K562 (cell line): Measurements from ENCODE around the gene GJA9. TPM values are rescaled to one million over a fixed set of nuclear protein-coding genes. Genes with fewer than 3 reads are reported as not detected.

ENCODE experiments used
- ILK ChIP-seq: fragments of 450-650 bp; IDR thresholded peaks from 2 replicates; pipeline ENCODE4 v1.6.1; 2016; ENCODE audit warnings: missing genetic modification characterization, low read depth, mild to moderate bottlenecking, missing compliant biosample characterization, moderate library complexity, borderline replicate concordance
- POLR2G ChIP-seq: fragments of 200-400 bp; formaldehyde crosslinking; IDR thresholded peaks from 2 replicates; pipeline ENCODE4 v1.6.1; 2017; ENCODE audit warnings: low read depth, mild to moderate bottlenecking, antibody characterized with exemption, low read length, moderate library complexity
- SP2 ChIP-seq: IDR thresholded peaks from 2 replicates; pipeline ENCODE4 v1.6.1; 2011; ENCODE audit warnings: mild to moderate bottlenecking, low read depth, low read length, moderate library complexity; ENCODE audit not compliant: poor library complexity, severe bottlenecking; ENCODE audit errors: extremely low read depth
- ZNF232 ChIP-seq: sonication (generic); formaldehyde crosslinking; IDR thresholded peaks from 2 replicates; pipeline ENCODE4 v1.8.0; 2022; ENCODE audit warnings: mild to moderate bottlenecking, missing genetic modification reagents
- ZNF551 ChIP-seq: fragments of 250-450 bp; sonication (Bioruptor Pico); IDR thresholded peaks from 2 replicates; pipeline ENCODE4 v1.5.0; 2021; ENCODE audit warnings: mild to moderate bottlenecking, moderate library complexity
- polyA plus RNA-seq, 8 experiments: library from polyadenylated mRNA; depleted of rRNA in 4 of 8; stranded (reverse) in 5 of 8; unstranded in 3 of 8; fragments of >200 nt; fragmentation: Nextera tagmentation in 2 of 8; fragmentation: Illumina TruSeq in 1 of 8; extraction: Ambion mirVana in 2 of 8; extraction: Trizol in 1 of 8; gene quantifications; 2 replicates each; pipeline versions ENCODE4 v1.2.1 to v1.2.3, GENCODE V29; 2011 to 2014; ENCODE audit warnings: inconsistent platforms in 1 of 8, missing spikeins in 1 of 8
- total RNA-seq, 7 experiments: library from RNA; depleted of rRNA in 6 of 7; stranded (reverse); fragments of >200 nt in 6 of 7; fragmentation: Illumina TruSeq in 2 of 7; extraction: Trizol in 2 of 7; gene quantifications; 2 replicates each; pipeline versions ENCODE4 v1.2.1 to v1.2.3, GENCODE V29; 2011 to 2021; ENCODE audit warnings: low replicate concordance in 1 of 7
- TF ChIP-seq, protein P1 (sequence below): fragments of 450-650 bp; IDR thresholded peaks from 2 replicates; pipeline ENCODE4 v1.6.1; 2016; ENCODE audit warnings: low read depth, mild to moderate bottlenecking, moderate library complexity
- TF ChIP-seq, protein P2 (sequence below), 2 experiments: fragments of 450-650 bp; conservative IDR thresholded peaks; 2 replicates each; pipeline ENCODE4 v1.6.1; 2017; ENCODE audit warnings: mild to moderate bottlenecking in 2 of 2, moderate library complexity in 2 of 2
- TF ChIP-seq, protein P3 (sequence below): fragments of 250-450 bp; sonication (Bioruptor Pico); IDR thresholded peaks from 2 replicates; pipeline ENCODE4 v1.4.0; 2020
- TF ChIP-seq, protein P4 (sequence below): fragments of 250-450 bp; sonication (Bioruptor Pico); IDR thresholded peaks from 2 replicates; pipeline ENCODE4 v1.4.0; 2020
- TF ChIP-seq, protein P5 (sequence below): fragments of 450-650 bp; formaldehyde crosslinking; IDR thresholded peaks from 2 replicates; pipeline ENCODE4 v1.4.0; 2020; ENCODE audit warnings: mild to moderate bottlenecking
- TF ChIP-seq, protein P6 (sequence below): fragments of 450-650 bp; IDR thresholded peaks from 2 replicates; pipeline ENCODE4 v1.7.1; 2018; ENCODE audit warnings: mild to moderate bottlenecking, low read depth; ENCODE audit not compliant: partially characterized antibody

The GJA9 gene
- total and polyA plus RNA-seq, 9 of the 15 experiments (the other 6 are each of a cell fraction or from before 2014, with no cell fraction given): not detected

DNA sequence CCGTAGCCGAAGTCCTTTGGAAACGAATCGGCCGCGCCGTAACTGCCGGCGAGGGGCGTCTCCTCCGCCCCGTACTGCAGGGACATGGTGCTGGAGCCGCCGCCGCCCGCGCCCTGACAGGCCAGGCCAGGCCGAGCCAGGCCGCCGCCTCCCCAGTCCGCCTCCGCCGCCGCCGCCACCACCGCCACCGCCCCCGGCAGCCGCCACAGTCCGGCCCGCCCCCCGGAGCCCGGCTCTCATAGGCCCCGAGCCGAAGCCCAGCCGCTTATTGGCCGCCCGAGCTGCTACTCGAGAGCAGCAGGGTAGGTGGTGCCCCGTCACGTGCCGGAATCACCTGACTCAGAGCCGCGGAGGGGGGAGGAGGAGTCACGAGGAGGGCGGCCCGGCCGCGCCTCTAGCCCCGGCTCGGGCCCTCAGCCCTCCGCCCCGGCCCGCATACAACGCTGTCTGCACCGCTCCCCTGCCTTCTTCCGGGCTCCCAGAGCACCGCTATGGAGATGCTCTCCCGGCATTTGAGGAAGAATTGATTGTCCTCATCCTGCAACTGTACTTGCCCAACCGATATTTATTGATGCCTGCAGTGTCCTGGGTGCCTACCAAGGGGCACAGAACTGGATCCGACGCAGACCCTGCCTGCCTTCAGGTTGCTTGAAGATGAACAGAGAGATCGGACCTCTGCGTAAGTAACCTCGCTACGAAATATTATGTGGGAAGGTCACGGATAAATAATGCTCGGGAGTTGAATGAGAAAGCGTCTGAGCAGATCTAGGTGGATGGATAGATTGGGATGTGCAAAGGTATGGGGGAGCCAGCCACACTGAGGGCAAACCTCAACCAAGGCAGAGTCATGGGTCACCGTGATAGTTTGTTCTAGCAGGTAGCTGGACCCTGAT is 21.6 kb downstream of the GJA9 start, which contains the start of gene RRAGC (continued):
- TF ChIP-seq, protein P1, sequence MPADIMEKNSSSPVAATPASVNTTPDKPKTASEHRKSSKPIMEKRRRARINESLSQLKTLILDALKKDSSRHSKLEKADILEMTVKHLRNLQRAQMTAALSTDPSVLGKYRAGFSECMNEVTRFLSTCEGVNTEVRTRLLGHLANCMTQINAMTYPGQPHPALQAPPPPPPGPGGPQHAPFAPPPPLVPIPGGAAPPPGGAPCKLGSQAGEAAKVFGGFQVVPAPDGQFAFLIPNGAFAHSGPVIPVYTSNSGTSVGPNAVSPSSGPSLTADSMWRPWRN: peak; percentile 35; the same call in 1 of the 2 replicates
- TF ChIP-seq SP2 (peak; percentile 88), ZNF551 (CRISPR knock-in tag) (no peak), POLR2G (peak; percentile 70), ZNF232 (no peak), ILK (tag) (no peak)
- TF ChIP-seq, protein P2, sequence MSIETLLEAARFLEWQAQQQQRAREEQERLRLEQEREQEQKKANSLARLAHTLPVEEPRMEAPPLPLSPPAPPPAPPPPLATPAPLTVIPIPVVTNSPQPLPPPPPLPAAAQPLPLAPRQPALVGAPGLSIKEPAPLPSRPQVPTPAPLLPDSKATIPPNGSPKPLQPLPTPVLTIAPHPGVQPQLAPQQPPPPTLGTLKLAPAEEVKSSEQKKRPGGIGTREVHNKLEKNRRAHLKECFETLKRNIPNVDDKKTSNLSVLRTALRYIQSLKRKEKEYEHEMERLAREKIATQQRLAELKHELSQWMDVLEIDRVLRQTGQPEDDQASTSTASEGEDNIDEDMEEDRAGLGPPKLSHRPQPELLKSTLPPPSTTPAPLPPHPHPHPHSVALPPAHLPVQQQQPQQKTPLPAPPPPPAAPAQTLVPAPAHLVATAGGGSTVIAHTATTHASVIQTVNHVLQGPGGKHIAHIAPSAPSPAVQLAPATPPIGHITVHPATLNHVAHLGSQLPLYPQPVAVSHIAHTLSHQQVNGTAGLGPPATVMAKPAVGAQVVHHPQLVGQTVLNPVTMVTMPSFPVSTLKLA (conservative IDR thresholded peaks at IDR 0.05): peak; percentile 97 to 99
- TF ChIP-seq, protein P3, sequence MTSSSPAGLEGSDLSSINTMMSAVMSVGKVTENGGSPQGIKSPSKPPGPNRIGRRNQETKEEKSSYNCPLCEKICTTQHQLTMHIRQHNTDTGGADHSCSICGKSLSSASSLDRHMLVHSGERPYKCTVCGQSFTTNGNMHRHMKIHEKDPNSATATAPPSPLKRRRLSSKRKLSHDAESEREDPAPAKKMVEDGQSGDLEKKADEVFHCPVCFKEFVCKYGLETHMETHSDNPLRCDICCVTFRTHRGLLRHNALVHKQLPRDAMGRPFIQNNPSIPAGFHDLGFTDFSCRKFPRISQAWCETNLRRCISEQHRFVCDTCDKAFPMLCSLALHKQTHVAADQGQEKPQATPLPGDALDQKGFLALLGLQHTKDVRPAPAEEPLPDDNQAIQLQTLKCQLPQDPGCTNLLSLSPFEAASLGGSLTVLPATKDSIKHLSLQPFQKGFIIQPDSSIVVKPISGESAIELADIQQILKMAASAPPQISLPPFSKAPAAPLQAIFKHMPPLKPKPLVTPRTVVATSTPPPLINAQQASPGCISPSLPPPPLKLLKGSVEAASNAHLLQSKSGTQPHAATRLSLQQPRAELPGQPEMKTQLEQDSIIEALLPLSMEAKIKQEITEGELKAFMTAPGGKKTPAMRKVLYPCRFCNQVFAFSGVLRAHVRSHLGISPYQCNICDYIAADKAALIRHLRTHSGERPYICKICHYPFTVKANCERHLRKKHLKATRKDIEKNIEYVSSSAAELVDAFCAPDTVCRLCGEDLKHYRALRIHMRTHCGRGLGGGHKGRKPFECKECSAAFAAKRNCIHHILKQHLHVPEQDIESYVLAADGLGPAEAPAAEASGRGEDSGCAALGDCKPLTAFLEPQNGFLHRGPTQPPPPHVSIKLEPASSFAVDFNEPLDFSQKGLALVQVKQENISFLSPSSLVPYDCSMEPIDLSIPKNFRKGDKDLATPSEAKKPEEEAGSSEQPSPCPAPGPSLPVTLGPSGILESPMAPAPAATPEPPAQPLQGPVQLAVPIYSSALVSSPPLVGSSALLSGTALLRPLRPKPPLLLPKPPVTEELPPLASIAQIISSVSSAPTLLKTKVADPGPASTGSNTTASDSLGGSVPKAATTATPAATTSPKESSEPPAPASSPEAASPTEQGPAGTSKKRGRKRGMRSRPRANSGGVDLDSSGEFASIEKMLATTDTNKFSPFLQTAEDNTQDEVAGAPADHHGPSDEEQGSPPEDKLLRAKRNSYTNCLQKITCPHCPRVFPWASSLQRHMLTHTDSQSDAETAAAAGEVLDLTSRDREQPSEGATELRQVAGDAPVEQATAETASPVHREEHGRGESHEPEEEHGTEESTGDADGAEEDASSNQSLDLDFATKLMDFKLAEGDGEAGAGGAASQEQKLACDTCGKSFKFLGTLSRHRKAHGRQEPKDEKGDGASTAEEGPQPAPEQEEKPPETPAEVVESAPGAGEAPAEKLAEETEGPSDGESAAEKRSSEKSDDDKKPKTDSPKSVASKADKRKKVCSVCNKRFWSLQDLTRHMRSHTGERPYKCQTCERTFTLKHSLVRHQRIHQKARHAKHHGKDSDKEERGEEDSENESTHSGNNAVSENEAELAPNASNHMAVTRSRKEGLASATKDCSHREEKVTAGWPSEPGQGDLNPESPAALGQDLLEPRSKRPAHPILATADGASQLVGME (CRISPR knock-in tag): 0 out of 2 replicates have a peak, but pooled peaks have one; percentile 71
- TF ChIP-seq, protein P4, sequence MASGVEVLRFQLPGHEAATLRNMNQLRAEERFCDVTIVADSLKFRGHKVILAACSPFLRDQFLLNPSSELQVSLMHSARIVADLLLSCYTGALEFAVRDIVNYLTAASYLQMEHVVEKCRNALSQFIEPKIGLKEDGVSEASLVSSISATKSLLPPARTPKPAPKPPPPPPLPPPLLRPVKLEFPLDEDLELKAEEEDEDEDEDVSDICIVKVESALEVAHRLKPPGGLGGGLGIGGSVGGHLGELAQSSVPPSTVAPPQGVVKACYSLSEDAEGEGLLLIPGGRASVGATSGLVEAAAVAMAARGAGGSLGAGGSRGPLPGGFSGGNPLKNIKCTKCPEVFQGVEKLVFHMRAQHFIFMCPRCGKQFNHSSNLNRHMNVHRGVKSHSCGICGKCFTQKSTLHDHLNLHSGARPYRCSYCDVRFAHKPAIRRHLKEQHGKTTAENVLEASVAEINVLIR: peak; percentile 45
- TF ChIP-seq, protein P5, sequence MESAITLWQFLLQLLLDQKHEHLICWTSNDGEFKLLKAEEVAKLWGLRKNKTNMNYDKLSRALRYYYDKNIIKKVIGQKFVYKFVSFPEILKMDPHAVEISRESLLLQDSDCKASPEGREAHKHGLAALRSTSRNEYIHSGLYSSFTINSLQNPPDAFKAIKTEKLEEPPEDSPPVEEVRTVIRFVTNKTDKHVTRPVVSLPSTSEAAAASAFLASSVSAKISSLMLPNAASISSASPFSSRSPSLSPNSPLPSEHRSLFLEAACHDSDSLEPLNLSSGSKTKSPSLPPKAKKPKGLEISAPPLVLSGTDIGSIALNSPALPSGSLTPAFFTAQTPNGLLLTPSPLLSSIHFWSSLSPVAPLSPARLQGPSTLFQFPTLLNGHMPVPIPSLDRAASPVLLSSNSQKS (CRISPR knock-in tag): no peak
- TF ChIP-seq, protein P6, sequence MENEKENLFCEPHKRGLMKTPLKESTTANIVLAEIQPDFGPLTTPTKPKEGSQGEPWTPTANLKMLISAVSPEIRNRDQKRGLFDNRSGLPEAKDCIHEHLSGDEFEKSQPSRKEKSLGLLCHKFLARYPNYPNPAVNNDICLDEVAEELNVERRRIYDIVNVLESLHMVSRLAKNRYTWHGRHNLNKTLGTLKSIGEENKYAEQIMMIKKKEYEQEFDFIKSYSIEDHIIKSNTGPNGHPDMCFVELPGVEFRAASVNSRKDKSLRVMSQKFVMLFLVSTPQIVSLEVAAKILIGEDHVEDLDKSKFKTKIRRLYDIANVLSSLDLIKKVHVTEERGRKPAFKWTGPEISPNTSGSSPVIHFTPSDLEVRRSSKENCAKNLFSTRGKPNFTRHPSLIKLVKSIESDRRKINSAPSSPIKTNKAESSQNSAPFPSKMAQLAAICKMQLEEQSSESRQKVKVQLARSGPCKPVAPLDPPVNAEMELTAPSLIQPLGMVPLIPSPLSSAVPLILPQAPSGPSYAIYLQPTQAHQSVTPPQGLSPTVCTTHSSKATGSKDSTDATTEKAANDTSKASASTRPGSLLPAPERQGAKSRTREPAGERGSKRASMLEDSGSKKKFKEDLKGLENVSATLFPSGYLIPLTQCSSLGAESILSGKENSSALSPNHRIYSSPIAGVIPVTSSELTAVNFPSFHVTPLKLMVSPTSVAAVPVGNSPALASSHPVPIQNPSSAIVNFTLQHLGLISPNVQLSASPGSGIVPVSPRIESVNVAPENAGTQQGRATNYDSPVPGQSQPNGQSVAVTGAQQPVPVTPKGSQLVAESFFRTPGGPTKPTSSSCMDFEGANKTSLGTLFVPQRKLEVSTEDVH: peak; percentile 25
